Measurements from ENCODE around the gene ZNF592. TPM values are rescaled to one million over a fixed set of nuclear protein-coding genes. Genes with fewer than 3 reads are reported as not detected.
"Not testable (repeated sequence)": the region's sequence is repeated elsewhere in the genome, so short reads cannot be mapped to it uniquely, and the experiment has no call there.

ZNF592 gene
- total and polyA plus RNA-seq, 12 donors: 8.2 to 26.9 (median 20.5) TPM

- DNase-seq (no peak), ATAC-seq (no peak)
- H3K27ac ChIP-seq: peak overlapping the region in 6 of 10 donors; percentile 1 to 52 (median 31)
- peaks cover 8 to 83% (median 64%) of the 10 kb centered on the region in 9 donors for H3K4me1 ChIP-seq
- no peaks in the 10 kb centered on the region for H3K27me3 ChIP-seq
- no peaks in the 10 kb centered on the region for H3K9me3 ChIP-seq
- no peak for TF ChIP-seq CTCF (IDR thresholded peaks at IDR 0.05)
- WGBS, 2 donors: 46 to 51% methylated on average over 3 of the region's 3 CpGs
- H3K36me3 ChIP-seq: peaks cover 0 to 9% (median 0%) of the 10 kb centered on the region in 9 donors
- intact Hi-C loops (cut with DNase I): loop anchor here in 7 of 10 donors (5.0 to 10.0 kb wide), 7 partner anchors 35 to 162 kb away; partner anchors contain the start of genes ALPK3 (in 2 of the 7) and SEC11A (in 1 of the 7)
- no peak overlapping the region for H3K4me3 ChIP-seq
Measured at GRCh38 chr15:84752700-84753099, 4.3 kb downstream of the ZNF592 start.

DNA sequence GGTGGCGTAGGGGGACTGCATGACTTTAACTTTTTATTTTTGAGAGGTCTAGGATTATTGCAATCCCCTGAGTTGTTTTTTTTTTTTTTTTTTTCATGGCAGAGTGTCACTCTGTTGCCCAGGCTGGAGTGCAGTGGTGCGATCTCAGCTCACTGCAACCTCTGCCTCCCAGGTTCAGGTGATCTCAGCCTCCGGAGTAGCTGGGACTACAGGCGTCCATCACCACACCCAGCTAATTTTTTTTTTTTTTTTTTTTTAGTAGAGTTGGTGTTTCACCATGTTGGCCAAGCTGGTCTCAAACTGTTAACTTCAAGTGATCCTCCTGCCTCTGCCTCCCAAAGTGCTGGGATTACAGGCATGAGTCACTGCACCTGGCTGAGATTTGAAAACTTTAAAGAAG is 6.5 kb downstream of the ZNF592 start:
- H3K4me3 ChIP-seq, ATAC-seq, H3K9me3 ChIP-seq, H3K27me3 ChIP-seq, H3K36me3 ChIP-seq, DNase-seq: not testable (repeated sequence)
- intact Hi-C loops (cut with DNase I): loop anchor here in 7 of 10 donors (5.0 to 10.0 kb wide), 7 partner anchors 38 to 163 kb away; partner anchors contain the start of genes ALPK3 (in 2 of the 7) and SEC11A (in 1 of the 7)
- WGBS, 2 donors: 86 to 92% methylated on average over 4 of the region's 4 CpGs
- Histone ChIP-seq H3K27ac (peak overlapping the region in 1 of 10 donors; percentile 15), H3K4me1 (peaks cover 10 to 95% (median 69%) of the 10 kb centered on the region in 9 donors)

DNA sequence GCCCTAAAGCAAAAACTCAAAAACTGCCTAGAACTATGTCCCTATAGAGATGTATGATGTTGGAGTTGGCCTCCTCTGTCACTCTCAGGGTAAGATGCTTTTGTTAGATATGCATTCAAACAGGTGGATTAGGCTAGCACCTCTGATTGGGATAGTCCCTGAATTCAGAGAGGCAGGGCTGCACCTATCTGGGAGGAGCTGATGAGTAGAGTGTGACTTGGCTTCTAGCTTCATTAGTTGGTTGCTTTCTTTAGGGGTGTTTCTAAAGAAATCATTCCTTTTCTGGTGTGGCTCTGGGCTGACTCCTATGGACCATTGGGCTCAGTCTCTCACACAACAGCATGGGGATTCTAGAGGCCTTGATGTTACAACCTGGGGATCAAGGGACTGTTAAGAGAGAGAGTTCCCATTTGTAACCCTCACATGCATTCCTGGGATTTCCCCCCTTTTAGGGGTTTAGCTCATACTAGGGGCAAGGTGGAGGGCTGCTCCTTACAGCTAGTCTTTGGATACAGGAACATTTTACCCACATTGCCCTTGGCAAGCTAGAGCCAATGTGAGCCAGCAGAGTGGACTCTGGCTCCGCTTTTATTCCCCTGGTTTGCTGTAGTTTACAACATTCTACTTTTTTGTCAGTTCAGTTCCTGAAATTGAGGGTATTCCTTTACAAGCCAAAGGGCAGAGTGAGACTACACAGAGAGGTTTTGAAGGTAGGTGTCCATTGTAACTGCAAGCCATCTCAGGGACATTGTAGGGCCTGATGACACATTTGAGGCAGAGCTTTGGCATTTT is 7.5 kb downstream of the ZNF592 start:
- peak overlapping the region in 1 of 10 donors; percentile 4 for H3K27ac ChIP-seq
- H3K4me3 ChIP-seq: no peak overlapping the region
- H3K4me1 ChIP-seq: peaks cover 9 to 95% (median 69%) of the 10 kb centered on the region in 9 donors
- H3K9me3 ChIP-seq: no peaks in the 10 kb centered on the region
- H3K36me3 ChIP-seq: peaks cover 0 to 9% (median 0%) of the 10 kb centered on the region in 9 donors
- ATAC-seq (no peak), DNase-seq (no peak)
- 91 to 97% methylated on average over 1 of the region's 1 CpG for WGBS, 2 donors
- intact Hi-C loops (cut with DNase I): loop anchor here in 3 of 10 donors (10.0 kb wide), 3 partner anchors 59 to 161 kb away; partner anchors contain the start of gene ALPK3 (in 1 of the 3)
- no peak for TF ChIP-seq CTCF (IDR thresholded peaks at IDR 0.05)
- H3K27me3 ChIP-seq: no peaks in the 10 kb centered on the region

DNA sequence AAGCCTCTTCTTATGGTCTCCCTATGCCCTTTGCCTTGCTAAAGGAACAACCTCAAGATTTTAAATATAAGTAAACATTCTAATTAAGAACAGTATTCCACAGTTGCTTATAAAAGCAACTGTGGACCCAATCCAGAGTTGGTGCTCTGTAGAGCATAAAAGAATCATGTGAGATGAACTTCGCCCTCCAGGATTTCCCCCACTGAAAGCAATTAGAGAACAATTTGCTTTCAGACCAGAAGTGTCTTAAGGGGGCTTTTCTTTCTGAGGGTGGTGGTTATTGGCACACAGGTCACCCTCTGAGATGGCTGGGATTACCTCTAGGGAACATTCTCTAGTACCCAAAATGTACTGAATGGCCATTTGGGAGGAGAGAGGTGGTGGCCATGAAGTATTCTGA is 10.6 kb downstream of the ZNF592 start:
- Histone ChIP-seq H3K27me3 (no peaks in the 10 kb centered on the region), H3K27ac (no peak overlapping the region), H3K4me1 (peaks cover 21 to 95% (median 70%) of the 10 kb centered on the region in 9 donors), H3K9me3 (no peaks in the 10 kb centered on the region), H3K36me3 (peaks cover 0 to 5% (median 0%) of the 10 kb centered on the region in 9 donors), H3K4me3 (no peak overlapping the region)
- intact Hi-C loops (cut with DNase I): loop anchor here in 3 of 10 donors (10.0 kb wide), 3 partner anchors 56 to 164 kb away; partner anchors contain the start of gene ALPK3 (in 1 of the 3)
- DNase-seq: no peak
- WGBS, 2 donors: 89 to 91% methylated on average over 1 of the region's 1 CpG
- no peak for TF ChIP-seq CTCF (IDR thresholded peaks at IDR 0.05)
- ATAC-seq: no peak

Data from heart right ventricle (tissue), 16 donors.